ENCODE results near the gene MARCHF3.
"Not testable (repeated sequence)": the region's sequence is repeated elsewhere in the genome, so short reads cannot be mapped to it uniquely, and the experiment has no call there.

The MARCHF3 gene

GRCh38 chr5:126954981-126955380, 75.4 kb downstream of the MARCHF3 start:
- no peak for DNase-seq (ENCODE audit: low read depth)

DNA sequence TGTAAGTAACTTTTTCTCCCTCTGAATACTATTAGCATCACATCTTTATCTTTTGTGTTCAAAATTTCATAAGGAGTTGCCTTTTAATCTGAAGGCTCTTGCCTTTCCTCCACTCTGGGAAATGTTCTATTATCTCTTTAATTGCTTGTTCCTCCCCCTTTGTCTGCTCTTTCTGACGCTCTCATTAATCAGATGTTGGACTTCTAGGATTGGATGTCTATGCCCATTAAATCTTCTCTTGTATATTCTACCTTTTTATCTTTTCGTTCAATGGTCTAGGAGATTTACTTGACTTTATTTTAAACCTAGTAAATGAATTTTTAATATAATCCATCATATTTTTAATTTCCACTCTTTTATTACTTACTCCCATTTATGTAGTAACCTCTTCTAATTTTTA, 76.7 kb downstream of the MARCHF3 start:
- no peak for DNase-seq (ENCODE audit: low read depth)

DNA sequence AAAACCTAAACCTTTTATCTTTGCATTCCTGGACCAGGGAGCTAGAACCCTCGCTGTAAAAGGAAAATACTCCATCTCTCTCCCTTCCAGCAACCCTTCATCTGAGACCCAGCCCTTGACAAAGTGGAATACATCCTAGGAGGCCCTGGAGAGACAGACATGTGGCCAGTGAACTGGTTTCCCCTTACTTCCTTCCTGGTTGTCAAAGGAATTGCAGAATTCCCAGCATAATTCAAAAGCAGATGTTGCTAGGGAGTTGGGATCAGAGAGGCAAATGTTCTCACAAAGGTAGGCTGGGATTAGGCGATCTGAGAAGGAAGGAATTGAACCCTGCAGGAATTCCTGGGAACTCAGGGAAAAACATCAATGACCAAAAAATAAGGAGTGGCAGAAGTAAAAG, 80.9 kb downstream of the MARCHF3 start:
- DNase-seq (ENCODE audit: low read depth): no peak

DNA sequence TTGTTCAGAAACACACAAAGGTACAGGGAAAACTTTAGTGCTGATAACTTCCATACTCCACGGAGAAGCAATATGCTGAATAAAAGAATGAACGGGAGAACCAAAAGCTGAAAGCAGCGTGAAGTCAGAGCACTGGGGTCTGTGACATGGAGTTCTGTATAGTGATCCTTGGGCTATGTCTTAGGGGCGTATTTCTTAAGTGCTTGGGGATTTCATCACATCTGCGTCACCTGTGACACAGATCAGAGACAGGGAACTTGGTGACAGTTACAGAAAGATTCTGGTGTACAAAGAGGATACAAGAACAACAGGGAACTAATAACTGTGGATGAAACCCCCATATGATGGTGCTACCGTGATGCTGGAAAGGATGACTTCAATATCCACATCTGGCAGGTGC, 81.9 kb downstream of the MARCHF3 start:
- no peak for DNase-seq (ENCODE audit: low read depth)

DNA sequence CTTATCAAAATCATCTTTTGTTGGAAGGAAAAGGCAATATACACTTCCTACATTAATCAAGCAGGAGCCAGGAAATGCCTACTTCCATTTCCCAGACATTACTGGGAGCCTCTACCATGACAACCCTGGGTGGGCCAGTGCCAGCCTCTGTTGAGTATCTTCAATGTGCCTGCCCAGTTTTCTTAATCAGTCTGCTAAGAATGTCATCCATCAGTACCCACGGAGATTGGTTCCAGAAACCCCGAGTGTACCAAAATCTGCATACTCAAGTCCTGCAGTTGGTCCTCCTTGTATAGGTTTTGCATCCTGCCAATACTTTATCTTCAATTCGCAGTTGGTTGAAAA, 82.4 kb downstream of the MARCHF3 start:
- no peak for DNase-seq (ENCODE audit: low read depth)

DNA sequence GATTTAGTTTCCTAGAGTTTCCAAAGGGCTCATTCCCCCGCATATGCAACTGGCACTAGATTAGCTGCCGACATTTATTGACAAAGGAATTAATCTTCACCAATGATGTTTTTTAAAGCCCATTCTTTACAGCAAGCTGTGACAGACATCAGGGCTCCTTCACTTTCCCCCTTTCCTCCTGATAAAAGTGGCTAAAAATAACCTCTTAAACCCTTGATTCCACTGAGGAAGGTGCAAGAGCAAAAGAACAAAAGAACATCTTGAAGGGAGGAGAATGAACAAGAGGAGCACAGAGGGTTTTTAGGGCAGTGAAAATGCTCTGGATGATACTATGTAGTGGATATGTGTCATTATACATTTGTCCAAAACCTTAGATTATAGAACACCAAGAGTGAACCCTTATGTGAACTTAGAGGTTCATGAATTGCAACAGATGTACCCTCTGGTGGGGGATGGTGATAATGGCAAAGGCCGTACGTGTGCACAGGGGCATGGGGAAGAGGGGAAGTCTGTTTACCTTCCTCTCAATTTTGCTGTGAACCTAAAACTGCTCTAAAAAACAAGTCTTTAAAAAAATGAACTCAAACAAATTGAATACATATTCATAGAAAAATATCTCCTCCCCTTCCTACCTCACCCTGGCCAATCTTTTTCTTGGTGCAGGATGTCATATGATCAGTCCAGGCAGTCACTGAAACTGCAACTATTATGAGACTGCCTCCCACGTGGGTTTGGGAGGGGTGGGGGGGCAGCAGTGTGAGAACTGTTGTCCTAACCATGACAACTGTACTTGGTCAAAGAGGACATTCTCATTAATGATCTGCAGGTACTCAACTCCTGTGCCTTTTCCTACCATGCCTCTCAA, 83.0 kb downstream of the MARCHF3 start:
- no peak for DNase-seq (ENCODE audit: low read depth)

GRCh38 chr5:126942908-126943307, 87.5 kb downstream of the MARCHF3 start:
- not testable (repeated sequence) for DNase-seq (ENCODE audit: low read depth)

- no peak for DNase-seq (ENCODE audit: low read depth)
Measured at GRCh38 chr5:126941403-126941802, 89.0 kb downstream of the MARCHF3 start.

DNA sequence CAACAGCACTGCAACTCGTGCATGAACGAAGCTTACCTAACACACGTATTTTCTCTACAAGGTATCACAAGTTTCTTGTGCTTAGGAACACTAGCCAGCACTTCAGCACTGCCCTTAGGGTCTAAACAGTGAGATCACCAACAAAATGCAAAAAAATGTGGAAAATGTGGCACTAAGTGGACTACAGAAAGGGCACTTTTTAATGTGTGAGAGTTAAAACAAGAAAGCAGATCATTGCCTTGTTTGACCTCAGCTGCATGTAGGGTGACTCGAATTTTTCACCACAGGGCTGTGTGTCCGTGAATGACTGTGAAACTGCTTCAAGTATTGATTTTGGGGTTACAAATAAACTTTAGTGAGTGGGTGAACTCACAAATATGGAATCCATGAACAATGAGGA, 90.5 kb downstream of the MARCHF3 start:
- DNase-seq (ENCODE audit: low read depth): no peak

- DNase-seq (ENCODE audit: low read depth): no peak
Measured at GRCh38 chr5:126938466-126938865, 91.9 kb downstream of the MARCHF3 start.

- no peak for DNase-seq (ENCODE audit: low read depth)
Measured at GRCh38 chr5:126937771-126938170, 92.6 kb downstream of the MARCHF3 start.

DNA sequence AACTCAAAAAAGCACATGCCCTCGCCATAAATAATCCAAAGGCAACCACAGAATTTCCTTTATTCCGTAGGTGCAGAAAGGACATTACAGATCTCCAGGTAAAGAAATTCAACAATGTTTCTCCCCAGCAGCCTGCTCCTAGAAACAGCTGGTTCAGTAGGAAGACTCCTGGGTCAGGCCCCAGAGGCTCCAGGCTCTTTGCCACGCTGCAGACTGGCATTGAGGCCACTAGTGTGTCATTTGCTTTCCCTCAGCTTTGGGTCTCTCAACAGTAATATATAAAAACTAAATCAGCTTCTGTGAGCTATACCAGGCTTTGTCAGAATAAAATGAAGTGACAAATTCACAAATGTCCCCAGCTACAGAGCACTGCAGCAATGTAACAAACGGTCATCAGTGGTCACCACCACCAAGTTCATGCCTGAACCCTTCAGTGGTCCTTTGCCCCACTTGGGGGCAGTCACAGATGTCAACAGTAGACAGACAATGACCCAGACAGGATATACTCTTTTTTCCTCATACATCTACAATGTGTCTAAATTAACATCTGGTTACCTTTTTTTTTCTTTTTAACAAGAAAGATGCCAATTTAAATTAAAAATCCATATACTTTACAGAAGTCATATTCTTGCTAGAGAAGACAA, 93.5 kb downstream of the MARCHF3 start:
- DNase-seq (ENCODE audit: low read depth): no peak

DNA sequence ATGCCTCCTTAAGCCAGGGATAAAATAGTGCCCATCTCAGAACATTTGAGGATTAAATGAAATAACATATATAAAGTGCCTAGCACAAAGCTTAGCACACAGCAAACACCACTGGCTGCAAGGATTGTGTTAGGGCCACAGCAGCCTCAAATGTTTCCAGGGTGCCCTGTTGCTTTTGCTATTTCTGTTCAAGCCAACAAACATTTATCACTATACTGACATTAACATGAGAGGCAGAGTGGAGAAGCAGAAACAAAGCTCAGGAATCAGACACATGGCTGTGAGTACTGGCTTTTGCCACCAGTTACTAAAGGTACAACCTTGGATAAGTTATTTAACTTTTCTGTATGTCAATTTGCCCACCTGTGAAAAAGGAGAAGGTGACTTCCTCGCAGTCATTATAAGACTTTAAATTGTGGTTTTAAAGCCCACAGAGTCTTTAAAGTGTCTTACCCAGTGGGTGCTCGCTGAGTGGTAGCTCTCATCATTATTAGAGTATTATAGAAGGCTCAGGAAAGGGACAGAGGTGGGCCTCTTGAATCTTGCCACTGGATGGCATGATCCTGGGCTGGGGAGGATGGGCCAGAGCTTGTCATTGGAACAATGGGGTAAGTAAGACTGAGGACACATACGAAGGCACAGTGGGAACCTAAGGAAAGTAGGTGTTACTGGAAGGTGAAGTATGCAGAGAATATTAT, 98.2 kb downstream of the MARCHF3 start:
- no peak for DNase-seq (ENCODE audit: low read depth)

DNA sequence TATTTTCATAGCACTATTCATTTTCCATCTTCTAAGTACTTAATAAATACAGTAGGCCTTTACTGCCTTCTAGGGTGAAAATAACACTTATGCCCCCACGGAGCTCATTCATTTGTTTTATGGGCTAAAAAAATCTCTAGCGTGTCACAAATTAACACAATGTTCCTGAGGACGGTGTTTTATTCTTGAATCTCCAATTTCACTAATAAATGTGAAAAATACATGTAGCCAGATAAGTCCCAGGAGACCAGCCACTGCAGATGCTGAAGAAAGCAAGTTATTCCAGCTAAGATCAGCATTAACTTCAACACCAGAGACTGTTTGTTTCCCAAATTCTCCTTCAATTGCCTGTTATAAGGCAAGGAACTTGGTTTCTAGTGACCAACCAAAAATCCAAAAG, 102.3 kb downstream of the MARCHF3 start:
- no peak for DNase-seq (ENCODE audit: low read depth)

- no peak for DNase-seq (ENCODE audit: low read depth)
Measured at GRCh38 chr5:126927429-126927828, 102.9 kb downstream of the MARCHF3 start.

GRCh38 chr5:126926187-126926586, 104.2 kb downstream of the MARCHF3 start:
- DNase-seq (ENCODE audit: low read depth): no peak

- no peak for DNase-seq (ENCODE audit: low read depth)
Measured at GRCh38 chr5:126925482-126925881, 104.9 kb downstream of the MARCHF3 start.

GRCh38 chr5:126924331-126925033, 105.9 kb downstream of the MARCHF3 start:
- DNase-seq (ENCODE audit: low read depth): no peak

GRCh38 chr5:126921241-126922091, 108.9 kb downstream of the MARCHF3 start:
- no peak for DNase-seq (ENCODE audit: low read depth)

GRCh38 chr5:126920291-126920690, 110.1 kb downstream of the MARCHF3 start:
- no peak for DNase-seq (ENCODE audit: low read depth)

- DNase-seq (ENCODE audit: low read depth): no peak
Measured at GRCh38 chr5:126919566-126919965, 110.8 kb downstream of the MARCHF3 start.

DNA sequence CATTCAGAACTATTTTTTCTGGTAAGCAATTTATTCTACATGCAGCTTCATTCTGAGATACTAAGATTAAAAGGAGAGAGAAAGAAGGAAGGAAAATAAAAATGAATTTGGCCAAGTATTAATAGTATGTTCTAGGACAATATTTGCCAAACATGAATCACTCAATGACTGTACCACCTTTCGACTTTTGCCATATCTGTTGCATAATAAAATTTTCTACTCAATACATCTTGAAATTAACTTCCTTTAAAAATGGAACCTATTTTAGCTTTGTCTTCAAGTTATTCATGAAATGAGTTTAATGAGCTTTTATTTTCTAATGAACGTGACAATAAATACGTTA, 111.8 kb downstream of the MARCHF3 start:
- DNase-seq (ENCODE audit: low read depth): no peak
